Lung (tissue), 12 donors: ENCODE results near the gene HRH3. TPM values are rescaled to one million over a fixed set of nuclear protein-coding genes. Genes with fewer than 3 reads are reported as not detected.

Experiments used
- ATAC-seq: fragments of 200-7000 bp; cut with Tn5 transposase; one replicate; pipeline ENCODE4 v1.9.1; 2020; ENCODE audit warnings: moderate number of reproducible peaks; ENCODE audit not compliant: insufficient read depth, low FRiP score
- DNase-seq, 3 donors: peaks; one replicate each; pipeline ENCODE4 v3.0.0-alpha.2; 2013 to 2017
- H3K27ac ChIP-seq, 2 donors: one replicate each; pipeline ENCODE4 v1.5.1; 2013; ENCODE audit warnings: mild to moderate bottlenecking in 2 of 2, moderate library complexity in 2 of 2, control low read depth in 1 of 2, inconsistent platforms in 1 of 2, low read depth in 1 of 2, low read length in 1 of 2
- H3K27me3 ChIP-seq, 3 donors: one replicate each; pipeline ENCODE4 v1.5.1; 2013; ENCODE audit warnings: low read length in 2 of 3; ENCODE audit not compliant: control insufficient read depth in 3 of 3, insufficient read depth in 3 of 3
- H3K36me3 ChIP-seq, 4 donors: one replicate each; pipeline ENCODE4 v1.5.1; 2013; ENCODE audit warnings: low read length in 4 of 4, mild to moderate bottlenecking in 1 of 4, moderate library complexity in 1 of 4; ENCODE audit not compliant: control insufficient read depth in 4 of 4, insufficient read depth in 4 of 4
- H3K4me1 ChIP-seq, 5 donors: one replicate each; pipeline ENCODE4 v1.5.1; 2013; ENCODE audit warnings: low read length in 5 of 5, mild to moderate bottlenecking in 2 of 5, moderate library complexity in 1 of 5; ENCODE audit not compliant: control insufficient read depth in 5 of 5, insufficient read depth in 5 of 5
- H3K4me3 ChIP-seq: one replicate; pipeline ENCODE4 v1.5.1; 2013; ENCODE audit warnings: mild to moderate bottlenecking, control low read depth, moderate library complexity
- H3K9ac ChIP-seq, 2 donors: one replicate each; pipeline ENCODE4 v1.5.1; 2013; ENCODE audit warnings: low read length in 2 of 2, control low read depth in 1 of 2; ENCODE audit not compliant: insufficient read depth in 1 of 2
- H3K9me3 ChIP-seq, 4 donors: one replicate each; pipeline ENCODE4 v1.5.1; 2013; ENCODE audit warnings: low read length in 3 of 4, mild to moderate bottlenecking in 1 of 4, moderate library complexity in 1 of 4; ENCODE audit not compliant: control insufficient read depth in 4 of 4, insufficient read depth in 3 of 4
- CTCF ChIP-seq: IDR thresholded peaks from 2 replicates; pipeline ENCODE4 v1.5.1; 2012; ENCODE audit warnings: mild to moderate bottlenecking; ENCODE audit errors: control extremely low read depth, extremely low read depth
- WGBS, 2 donors: extraction: QIAGEN DNeasy Blood & Tissue Kit; methylation state at CpG; one replicate each; pipeline ENCODE4 v1.1.7; 2013; 5-methylcytosine and 5-hydroxymethylcytosine counted together
- polyA plus RNA-seq, 2 donors: library from polyadenylated mRNA; stranded (reverse); fragments of 200-250 nt; gene quantifications; one replicate each; pipeline ENCODE4 v1.2.1, GENCODE V29; 2013
- total RNA-seq, 2 donors: library from RNA; depleted of rRNA in 1 of 2; stranded (reverse); fragments of >200 nt in 1 of 2; gene quantifications; one replicate each; pipeline ENCODE4 v1.2.1, GENCODE V29; 2014 to 2021
- donor health status: control.
- donor health status: control.
- donor health status: Bipolar disorder and iron deficiency.
- donor health status: healthy.
- donor health status: DM: yes; HTN: yes; CAD: no.

The HRH3 gene
- total and polyA plus RNA-seq, 4 donors, result not detected

- Histone ChIP-seq H3K27me3 (no peaks in the 10 kb centered on the region), H3K27ac (no peak overlapping the region), H3K36me3 (peaks cover 11 to 47% (median 22%) of the 10 kb centered on the region in 4 donors), H3K9me3 (no peaks in the 10 kb centered on the region), H3K4me1 (no peaks in the 10 kb centered on the region), H3K4me3 (no peak overlapping the region), H3K9ac (no peak overlapping the region)
- DNase-seq, result no peak
- ATAC-seq, result no peak
- WGBS, 2 donors, result 95 to 96% methylated on average over 38 of the region's 38 CpGs
- TF ChIP-seq CTCF, result no peak
These were observed 19.4 kb downstream of the HRH3 start for GRCh38 chr20:62200491-62201172.

DNA sequence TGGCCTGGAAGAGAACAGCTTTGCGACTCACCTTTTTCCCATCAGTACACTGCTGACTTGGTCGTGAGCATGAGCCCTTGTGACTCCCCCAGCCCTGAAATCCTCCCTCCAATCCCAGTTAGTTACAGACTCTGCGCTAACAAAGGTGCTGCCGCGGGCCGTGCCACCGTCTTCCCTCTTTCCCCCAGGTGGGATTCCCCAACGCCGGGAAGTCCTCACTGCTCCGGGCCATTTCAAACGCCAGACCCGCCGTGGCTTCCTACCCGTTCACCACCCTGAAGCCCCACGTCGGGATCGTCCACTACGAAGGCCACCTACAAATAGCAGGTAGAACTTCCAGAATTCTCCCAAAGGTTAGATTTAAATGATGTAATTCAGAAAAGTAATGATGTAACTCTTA lies 21.1 kb downstream of the HRH3 start:
- H3K4me1 ChIP-seq, result no peaks in the 10 kb centered on the region
- DNase-seq (no peak), ATAC-seq (no peak)
- peaks cover 12 to 50% (median 22%) of the 10 kb centered on the region in 4 donors for H3K36me3 ChIP-seq
- H3K9me3 ChIP-seq, result no peaks in the 10 kb centered on the region
- H3K4me3 ChIP-seq, result no peak overlapping the region
- H3K27ac ChIP-seq, result no peak overlapping the region
- TF ChIP-seq CTCF, result no peak
- H3K27me3 ChIP-seq, result no peaks in the 10 kb centered on the region
- no peak overlapping the region for H3K9ac ChIP-seq
- 97 to 98% methylated on average over 18 of the region's 18 CpGs for WGBS, 2 donors

- H3K9ac ChIP-seq, result no peak overlapping the region
- no peaks in the 10 kb centered on the region for H3K9me3 ChIP-seq
- H3K4me3 ChIP-seq, result no peak overlapping the region
- ATAC-seq (no peak), DNase-seq (no peak)
- H3K4me1 ChIP-seq, result no peaks in the 10 kb centered on the region
- 96 to 98% methylated on average over 17 of the region's 17 CpGs for WGBS, 2 donors
- H3K36me3 ChIP-seq, result peaks cover 12 to 50% (median 23%) of the 10 kb centered on the region in 4 donors
- no peaks in the 10 kb centered on the region for H3K27me3 ChIP-seq
- H3K27ac ChIP-seq, result no peak overlapping the region
- no peak for TF ChIP-seq CTCF
These were observed 21.6 kb downstream of the HRH3 start for GRCh38 chr20:62198496-62198895.

DNA sequence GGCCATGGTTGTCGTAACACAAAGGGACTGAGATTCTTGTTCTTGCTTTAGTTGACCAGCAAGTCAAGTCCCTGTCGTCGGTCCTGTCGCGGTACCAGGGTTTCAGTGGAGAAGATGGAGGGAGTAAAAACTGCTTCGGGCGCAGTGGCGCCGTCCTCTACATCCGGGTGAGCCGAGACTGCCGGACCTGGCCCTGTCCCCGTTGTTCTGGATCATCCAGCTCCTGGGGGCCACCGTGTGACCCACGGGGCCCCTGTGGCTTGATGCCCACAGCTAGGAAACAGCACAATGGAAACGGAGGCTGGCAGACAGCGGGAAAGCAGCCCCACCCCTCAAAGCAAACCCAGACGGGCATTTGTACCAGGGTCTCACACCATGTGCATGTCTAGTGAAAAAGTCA lies 22.3 kb downstream of the HRH3 start:
- Histone ChIP-seq H3K36me3 (peaks cover 12 to 51% (median 28%) of the 10 kb centered on the region in 4 donors), H3K27me3 (no peaks in the 10 kb centered on the region), H3K9me3 (no peaks in the 10 kb centered on the region), H3K27ac (no peak overlapping the region), H3K4me3 (no peak overlapping the region), H3K4me1 (no peaks in the 10 kb centered on the region), H3K9ac (no peak overlapping the region)
- DNase-seq (no peak), ATAC-seq (no peak)
- 95 to 97% methylated on average over 18 of the region's 18 CpGs for WGBS, 2 donors
- TF ChIP-seq CTCF, result no peak
